AG09309 (cell line): Measurements from ENCODE around the gene FBXO9.

Experiments
- DNase-seq: peaks from one replicate; pipeline ENCODE4 v3.0.0-alpha.2; 2010; ENCODE audit warnings: low read depth
- H3K4me3 ChIP-seq: 2 replicates; pipeline ENCODE4 v1.5.1; 2011; ENCODE audit warnings: mild to moderate bottlenecking, low read depth, low read length, moderate library complexity; ENCODE audit not compliant: control insufficient read depth
- CTCF ChIP-seq: IDR thresholded peaks from 2 replicates; pipeline ENCODE4 v1.5.1; 2011; ENCODE audit warnings: mild to moderate bottlenecking, low read depth, low read length, inconsistent platforms; ENCODE audit not compliant: insufficient read depth, control insufficient read depth; ENCODE audit errors: missing control alignments

The FBXO9 gene

DNA sequence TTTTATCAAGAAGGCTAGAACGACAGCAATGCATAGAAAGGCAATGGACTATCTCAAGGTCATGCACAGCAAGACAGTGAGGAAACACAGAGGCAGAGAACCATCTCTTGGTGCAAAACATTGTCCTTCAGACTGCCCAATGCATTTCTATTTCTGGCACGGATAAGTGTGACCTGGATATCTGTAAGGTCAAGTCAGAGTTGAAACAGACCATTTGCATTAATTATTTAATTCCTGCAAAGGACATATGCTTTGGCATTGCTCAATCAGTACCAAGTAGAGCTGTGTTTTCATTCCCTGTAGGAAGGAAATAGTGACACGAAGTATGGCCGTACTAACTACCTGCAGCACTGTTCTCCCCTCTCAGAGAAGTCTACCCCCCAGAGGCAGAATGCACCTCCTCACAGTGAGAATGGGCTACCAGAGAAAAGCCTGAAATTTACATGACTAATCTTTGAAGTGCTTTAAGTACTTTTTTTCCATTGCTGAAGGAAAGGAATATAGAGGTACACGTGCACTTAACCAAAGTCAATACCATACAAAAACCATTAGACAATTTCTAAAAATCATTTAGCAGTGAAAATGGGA lies 38.0 kb upstream of the FBXO9 start:
- TF ChIP-seq CTCF, result no peak
- DNase-seq, result no peak
- no peak overlapping the region for H3K4me3 ChIP-seq

DNA sequence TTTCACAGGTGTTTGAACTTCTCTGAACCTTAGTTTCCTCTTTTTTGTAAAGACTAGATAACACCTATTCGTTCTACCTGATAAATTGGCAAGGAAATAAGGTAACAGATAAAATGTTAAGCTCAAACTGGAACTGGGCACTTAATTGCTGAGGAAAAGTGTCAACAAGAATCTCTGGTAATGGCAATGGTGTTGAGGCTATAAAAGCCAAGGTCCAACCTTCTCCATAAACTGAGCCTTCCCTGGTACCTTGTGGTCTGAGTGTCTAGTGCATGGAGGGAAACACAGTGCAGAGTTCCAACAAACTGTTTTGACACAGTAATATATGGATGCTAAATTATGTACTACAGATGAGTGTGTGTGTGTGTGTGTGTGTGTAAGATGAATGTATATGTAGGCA lies 36.7 kb upstream of the FBXO9 start:
- H3K4me3 ChIP-seq, result no peak overlapping the region
- no peak for TF ChIP-seq CTCF
- no peak for DNase-seq

DNA sequence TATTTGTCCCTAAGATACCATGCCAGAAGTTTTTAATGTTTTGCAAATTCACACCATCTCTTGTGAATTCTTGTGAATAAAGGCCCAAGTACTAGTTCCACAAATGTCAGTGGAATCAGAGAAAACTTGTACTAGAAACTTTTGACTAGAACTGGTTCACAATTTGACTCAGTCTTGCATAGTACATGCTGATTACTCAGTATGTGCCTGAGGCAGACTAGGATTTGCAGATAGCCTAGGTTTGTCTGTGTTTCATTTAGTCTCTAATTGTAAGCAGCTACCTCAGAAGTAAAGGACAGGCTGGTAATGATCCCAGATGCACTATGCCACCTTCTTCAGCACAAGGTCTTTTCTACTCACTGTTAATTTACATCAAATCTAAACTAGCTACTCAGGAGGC lies 35.9 kb upstream of the FBXO9 start:
- DNase-seq, result no peak
- TF ChIP-seq CTCF, result no peak

GRCh38 chr6:53029761-53030160 lies 35.4 kb upstream of the FBXO9 start:
- no peak for DNase-seq
- H3K4me3 ChIP-seq, result no peak overlapping the region
- no peak for TF ChIP-seq CTCF

More for the DNA sequence above, 35.9 kb upstream of the FBXO9 start:
- H3K4me3 ChIP-seq, result no peak overlapping the region

- no peak for TF ChIP-seq CTCF
- H3K4me3 ChIP-seq, result no peak overlapping the region
- DNase-seq, result no peak
Observed at GRCh38 chr6:53031281-53031680, 33.9 kb upstream of the FBXO9 start.

- no peak for DNase-seq
- H3K4me3 ChIP-seq, result no peak overlapping the region
- TF ChIP-seq CTCF, result no peak
Observed at GRCh38 chr6:53032849-53033248, 32.4 kb upstream of the FBXO9 start.

GRCh38 chr6:53033764-53034163 lies 31.4 kb upstream of the FBXO9 start:
- DNase-seq, result no peak
- TF ChIP-seq CTCF, result no peak
- no peak overlapping the region for H3K4me3 ChIP-seq
